GM21786 (cell line): Measurements from ENCODE around the gene ATP6V0A4.

Experiments
- ATAC-seq: cut with Tn5 transposase; IDR thresholded peaks from one replicate; pipeline ENCODE4 v1.9.1; 2021; ENCODE audit not compliant: unreplicated experiment

Gene ATP6V0A4

DNA sequence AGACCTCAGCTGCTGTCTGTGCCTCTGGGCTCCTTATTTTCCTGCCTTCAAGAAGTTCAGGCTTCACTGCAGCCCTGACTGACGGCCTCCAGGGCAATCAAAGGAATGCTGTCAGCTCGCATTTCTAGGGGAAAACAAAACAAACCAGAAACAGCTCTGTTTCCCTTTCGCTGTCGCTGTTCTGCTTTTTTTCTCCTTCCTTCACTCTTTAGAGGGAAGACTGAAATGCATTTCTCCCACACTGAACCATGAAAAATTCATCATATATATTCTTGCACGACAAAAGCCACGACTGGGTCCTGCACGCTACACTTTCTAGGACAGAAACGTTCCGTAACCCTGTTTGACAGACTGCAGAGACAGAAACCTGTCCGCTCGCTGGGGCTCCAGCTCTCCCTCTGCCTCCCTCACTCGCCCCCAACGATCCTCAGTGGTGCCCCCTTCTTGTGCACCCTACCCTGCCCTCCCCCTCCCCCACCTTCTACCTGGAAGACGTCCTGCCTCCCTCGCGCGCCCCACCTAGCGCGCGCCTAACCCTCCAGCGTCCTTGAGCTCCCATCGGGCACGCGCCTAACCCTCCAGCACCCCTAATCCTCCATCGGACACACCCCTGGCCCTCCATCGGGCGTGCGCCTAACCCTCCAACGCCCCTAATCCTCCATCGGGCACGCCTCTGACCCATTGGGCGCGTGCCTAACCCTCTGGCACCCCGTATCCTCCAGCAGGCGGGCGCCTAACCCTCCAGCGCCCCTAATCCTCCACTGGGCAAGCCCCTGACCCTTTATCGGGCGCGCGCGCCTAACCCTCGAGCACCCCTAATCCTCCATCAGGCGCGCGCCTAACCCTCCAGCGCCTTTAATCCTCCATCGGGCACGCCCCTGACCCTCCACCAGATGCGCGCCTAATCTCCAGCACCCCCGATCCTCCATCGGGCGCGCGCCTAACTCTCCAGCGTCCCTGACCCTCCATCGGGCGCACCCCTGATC lies 134.0 kb downstream of the ATP6V0A4 start:
- ATAC-seq, result no peak

DNA sequence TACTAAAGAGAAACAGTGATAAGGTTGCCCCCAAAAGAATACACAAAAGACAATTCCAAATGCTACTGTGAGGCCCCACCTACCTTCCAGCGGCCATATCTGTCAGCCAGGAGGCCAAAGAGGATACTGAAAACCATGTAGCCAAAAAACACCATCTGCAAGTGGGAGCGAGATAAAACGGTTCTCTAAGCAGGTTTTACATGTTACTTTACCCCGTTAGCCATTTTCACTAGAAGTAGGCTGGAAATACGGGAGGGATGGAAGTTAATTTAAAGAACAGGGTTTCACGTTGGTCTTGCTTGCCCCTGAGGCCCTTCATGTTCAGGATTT lies 135.0 kb downstream of the ATP6V0A4 start:
- ATAC-seq, result no peak

DNA sequence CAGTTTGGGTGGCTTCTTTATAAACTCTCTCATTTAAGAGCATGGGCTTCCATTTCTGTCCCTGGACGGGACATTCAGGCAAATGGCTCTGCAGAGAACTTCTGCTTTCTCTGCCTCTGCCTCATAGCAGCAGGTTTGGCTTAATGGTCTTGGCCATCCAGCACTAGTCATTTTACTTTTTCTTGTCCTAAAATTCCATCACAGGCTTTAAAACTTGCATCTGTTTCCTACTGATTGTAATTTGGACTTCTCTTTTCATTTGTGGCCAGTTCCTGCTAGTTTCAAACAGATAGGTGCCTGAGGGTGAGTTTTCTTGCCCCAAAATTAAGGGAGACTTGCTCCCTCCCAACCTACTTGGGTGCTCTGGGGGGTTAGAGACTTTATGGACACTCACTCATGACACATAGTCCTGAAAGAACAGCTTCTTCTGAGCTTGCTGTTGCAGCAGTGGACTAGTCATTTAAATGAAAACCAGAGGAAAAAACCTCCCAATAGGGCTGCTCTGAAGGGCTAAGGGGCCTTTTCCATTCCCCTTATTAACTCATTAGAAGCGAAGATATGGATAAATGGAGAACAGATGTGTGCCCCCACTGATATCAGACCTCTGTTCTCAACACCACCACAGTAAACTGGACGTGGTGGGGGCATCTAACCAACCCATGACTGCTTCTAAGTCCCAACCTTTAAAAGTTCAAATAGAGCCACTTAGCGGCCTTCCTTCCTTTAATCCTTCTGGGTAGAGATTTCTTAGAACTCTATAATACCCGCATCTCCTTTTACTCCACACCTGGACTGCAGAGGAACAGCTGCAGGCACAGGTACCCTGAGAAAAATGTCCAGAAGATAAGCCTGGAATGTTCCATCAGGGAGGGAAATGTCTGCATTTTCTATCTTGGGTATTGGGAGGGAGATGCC lies 135.7 kb downstream of the ATP6V0A4 start:
- ATAC-seq, result no peak

DNA sequence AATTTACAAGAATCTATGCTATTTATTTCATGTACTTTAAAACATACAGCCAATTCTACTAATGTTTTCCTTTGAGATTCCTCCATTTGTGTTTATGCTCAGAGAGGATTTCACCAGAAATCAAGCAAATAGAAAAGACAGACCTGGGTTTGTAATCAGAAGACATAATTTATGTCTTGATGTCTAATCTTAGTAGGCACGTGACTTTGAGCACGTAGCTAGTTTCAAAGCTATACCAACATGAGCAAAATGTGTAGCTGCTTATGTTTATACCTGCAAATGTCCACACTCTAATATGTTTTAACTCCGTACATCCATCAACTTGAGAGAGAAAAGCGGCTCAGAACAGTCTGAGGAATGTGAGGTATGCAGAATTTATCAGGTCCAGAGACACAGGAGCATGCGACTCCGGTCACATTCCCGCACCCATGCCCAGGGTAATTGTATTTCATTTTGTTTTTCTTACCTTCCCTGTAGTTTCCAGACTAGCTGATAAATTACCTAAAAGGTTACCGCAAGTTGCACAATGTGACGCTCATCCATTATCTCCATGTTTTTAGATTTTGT lies 136.8 kb downstream of the ATP6V0A4 start:
- ATAC-seq, result no peak

DNA sequence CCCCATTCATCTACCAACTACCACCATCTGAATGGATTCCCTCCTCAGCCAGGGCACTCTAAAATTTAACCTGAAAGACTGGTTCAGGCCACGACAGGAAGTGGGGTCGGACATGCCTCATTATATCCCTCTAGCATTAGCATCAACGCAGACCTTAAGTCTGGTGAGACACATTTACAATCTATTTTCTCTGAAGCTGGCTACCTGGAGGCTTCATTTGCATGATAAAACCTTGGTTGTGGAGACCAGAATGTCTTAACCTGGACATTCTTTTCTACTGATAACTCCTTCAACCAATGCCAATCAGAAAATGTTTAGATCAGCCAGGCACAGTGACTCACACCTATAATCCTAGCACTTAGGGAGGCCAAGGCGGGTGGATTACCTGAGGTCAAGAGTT lies 139.1 kb downstream of the ATP6V0A4 start:
- no peak for ATAC-seq

DNA sequence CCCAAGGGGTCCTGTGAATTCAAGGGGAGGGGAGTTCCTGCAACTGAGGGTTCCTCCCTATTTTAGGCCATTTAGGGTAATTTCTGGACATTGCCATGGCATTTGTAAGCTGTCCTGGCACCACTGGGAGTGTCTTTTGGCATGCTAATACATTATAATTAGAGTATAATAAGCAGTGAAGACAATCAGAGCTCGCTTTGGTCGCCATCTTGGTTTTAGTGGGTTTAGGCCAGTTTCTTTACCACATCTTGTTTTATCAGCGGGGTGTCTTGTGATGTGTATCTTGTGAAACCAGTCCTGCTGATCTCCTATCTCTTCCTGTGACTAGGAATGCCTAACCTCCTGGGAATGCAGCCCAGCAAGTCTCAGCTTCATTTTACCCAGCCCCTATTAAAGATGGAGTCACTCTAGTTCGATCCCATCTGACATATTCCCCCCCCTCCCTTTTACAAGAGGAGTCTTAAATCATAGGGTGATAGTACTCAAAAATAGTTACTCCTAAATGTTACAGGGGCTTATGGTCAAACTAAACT lies 140.1 kb downstream of the ATP6V0A4 start:
- ATAC-seq, result no peak

DNA sequence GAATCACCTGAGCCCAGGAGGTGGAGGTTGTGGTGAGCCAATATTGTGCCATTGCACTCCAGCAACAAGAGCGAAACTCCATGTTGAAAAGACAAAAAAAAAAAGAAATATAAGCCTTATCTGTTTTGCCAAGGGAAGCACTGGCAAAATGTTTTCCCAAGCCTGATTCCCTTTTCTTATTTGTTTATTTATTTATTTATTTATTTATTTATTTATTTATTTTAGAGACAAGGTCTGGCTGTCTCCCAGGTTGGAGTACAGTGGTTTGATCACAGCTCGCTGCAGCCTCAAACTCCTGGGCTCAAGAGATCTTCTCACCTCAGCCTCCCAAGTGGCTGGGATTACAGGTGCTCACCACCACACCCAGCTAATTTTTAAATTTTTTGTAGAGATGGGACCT lies 141.0 kb downstream of the ATP6V0A4 start:
- no peak for ATAC-seq
